HG03520 (cell line): Measurements from ENCODE around the gene ANAPC5.

Experiments used
- ATAC-seq: cut with Tn5 transposase; IDR thresholded peaks from one replicate; pipeline ENCODE4 v1.9.1; 2021; ENCODE audit warnings: mild to moderate bottlenecking, moderate library complexity; ENCODE audit not compliant: unreplicated experiment

Gene ANAPC5

GRCh38 chr12:121263206-121263935, 88.8 kb downstream of the ANAPC5 start:
- no peak for ATAC-seq

GRCh38 chr12:121261398-121261797, 90.8 kb downstream of the ANAPC5 start:
- no peak for ATAC-seq

DNA sequence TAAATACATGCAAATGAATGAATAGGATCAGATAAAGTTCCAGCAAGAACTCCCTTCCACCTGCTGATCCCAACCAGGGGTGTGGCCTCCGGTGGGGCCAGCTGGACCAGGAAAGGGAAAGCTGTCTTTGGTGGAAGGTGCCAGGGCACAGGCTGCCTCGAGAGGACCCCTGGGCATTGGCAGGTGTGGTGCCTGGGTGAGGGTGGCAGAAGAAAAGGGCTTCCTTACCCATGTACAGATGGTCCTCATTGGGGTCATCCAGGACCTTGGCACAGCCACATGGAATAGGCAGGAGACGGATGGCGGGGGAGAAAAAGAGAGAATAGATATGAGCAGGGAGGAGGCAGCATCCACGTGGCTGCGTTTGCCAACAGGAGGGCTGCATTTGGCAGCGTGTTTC, 92.1 kb downstream of the ANAPC5 start:
- no peak for ATAC-seq

- no peak for ATAC-seq
These were observed 93.1 kb downstream of the ANAPC5 start for GRCh38 chr12:121259074-121259473.
